Endodermal cell (in vitro differentiated cells): ENCODE measurements around the gene ABHD11. TPM values are rescaled to one million over a fixed set of nuclear protein-coding genes. Genes with fewer than 3 reads are reported as not detected.

ENCODE experiments used
- DNase-seq: peaks from one replicate; pipeline ENCODE4 v3.0.0-alpha.2; 2017
- H3K27ac ChIP-seq: 2 replicates; pipeline ENCODE4 v1.5.1; 2013; ENCODE audit warnings: mild to moderate bottlenecking, low read depth, low read length, moderate library complexity
- H3K27me3 ChIP-seq: 2 replicates; pipeline ENCODE4 v1.6.1; 2013; ENCODE audit warnings: mild to moderate bottlenecking, low read length, moderate library complexity; ENCODE audit not compliant: insufficient read depth, control insufficient read depth, poor library complexity, severe bottlenecking
- H3K36me3 ChIP-seq: 2 replicates; pipeline ENCODE4 v1.7.0; 2013; ENCODE audit warnings: mild to moderate bottlenecking, low read length, moderate library complexity; ENCODE audit not compliant: control insufficient read depth, insufficient read depth
- H3K4me1 ChIP-seq: one replicate; pipeline ENCODE4 v1.7.0; 2013; ENCODE audit warnings: low read length; ENCODE audit not compliant: control insufficient read depth, insufficient read depth
- H3K4me3 ChIP-seq: 2 replicates; pipeline ENCODE4 v1.5.1; 2013; ENCODE audit warnings: mild to moderate bottlenecking, low read length, moderate library complexity
- H3K9ac ChIP-seq: 2 replicates; pipeline ENCODE4 v1.6.1; 2013; ENCODE audit warnings: mild to moderate bottlenecking, low read length, moderate library complexity; ENCODE audit not compliant: poor library complexity, severe bottlenecking; ENCODE audit errors: extremely low read depth
- H3K9me3 ChIP-seq: 2 replicates; pipeline ENCODE4 v1.6.1; 2013; ENCODE audit warnings: mild to moderate bottlenecking, low read length, moderate library complexity; ENCODE audit not compliant: control insufficient read depth
- H3K27ac Mint-ChIP-seq: 2 replicates; pipeline ENCODE4 v1.8.0; 2020; ENCODE audit warnings: mixed read lengths
- H3K27me3 Mint-ChIP-seq: 2 replicates; pipeline ENCODE4 v1.8.0; 2021; ENCODE audit warnings: mild to moderate bottlenecking, mixed read lengths; ENCODE audit not compliant: insufficient read depth
- H3K36me3 Mint-ChIP-seq: 2 replicates; pipeline ENCODE4 v1.8.0; 2020; ENCODE audit warnings: low read depth, mixed read lengths
- H3K4me1 Mint-ChIP-seq: 2 replicates; pipeline ENCODE4 v1.8.0; 2020; ENCODE audit warnings: mixed read lengths
- H3K4me3 Mint-ChIP-seq: 2 replicates; pipeline ENCODE4 v1.8.0; 2020; ENCODE audit warnings: mild to moderate bottlenecking, moderate library complexity, mixed read lengths
- H3K9me3 Mint-ChIP-seq: 2 replicates; pipeline ENCODE4 v1.8.0; 2020; ENCODE audit warnings: mild to moderate bottlenecking, mixed read lengths
- WGBS, 2 experiments: methylation state at CpG; one replicate each; pipeline versions ENCODE4 v1.1.5 to v1.1.7; 2013; ENCODE audit warnings: missing lambda C conversion rate in 2 of 2, mixed read lengths in 1 of 2; ENCODE audit not compliant: insufficient coverage in 1 of 2, insufficient read length in 1 of 2; 5-methylcytosine and 5-hydroxymethylcytosine counted together
- total RNA-seq, 2 donors: library from RNA; stranded (reverse); fragmentation: NEBNext Ultra II Directional in 1 of 2; extraction: Animal tissue kit (Norgen Biotek cat#: 25700) in 1 of 2; gene quantifications; 2 replicates in 1 of 2; 3 replicates in 1 of 2; pipeline ENCODE4 v1.2.1, GENCODE V29; 2021
- TF ChIP-seq, protein P1 (sequence below): fragments of 200-600 bp; sonication (generic); conservative IDR thresholded peaks from 2 replicates; pipeline ENCODE4 v1.5.0; 2021; ENCODE audit warnings: antibody characterized with exemption, mild to moderate bottlenecking

ABHD11 gene
- total RNA-seq, 2 donors from 2014 or later, result 76.9 to 109 TPM

DNA sequence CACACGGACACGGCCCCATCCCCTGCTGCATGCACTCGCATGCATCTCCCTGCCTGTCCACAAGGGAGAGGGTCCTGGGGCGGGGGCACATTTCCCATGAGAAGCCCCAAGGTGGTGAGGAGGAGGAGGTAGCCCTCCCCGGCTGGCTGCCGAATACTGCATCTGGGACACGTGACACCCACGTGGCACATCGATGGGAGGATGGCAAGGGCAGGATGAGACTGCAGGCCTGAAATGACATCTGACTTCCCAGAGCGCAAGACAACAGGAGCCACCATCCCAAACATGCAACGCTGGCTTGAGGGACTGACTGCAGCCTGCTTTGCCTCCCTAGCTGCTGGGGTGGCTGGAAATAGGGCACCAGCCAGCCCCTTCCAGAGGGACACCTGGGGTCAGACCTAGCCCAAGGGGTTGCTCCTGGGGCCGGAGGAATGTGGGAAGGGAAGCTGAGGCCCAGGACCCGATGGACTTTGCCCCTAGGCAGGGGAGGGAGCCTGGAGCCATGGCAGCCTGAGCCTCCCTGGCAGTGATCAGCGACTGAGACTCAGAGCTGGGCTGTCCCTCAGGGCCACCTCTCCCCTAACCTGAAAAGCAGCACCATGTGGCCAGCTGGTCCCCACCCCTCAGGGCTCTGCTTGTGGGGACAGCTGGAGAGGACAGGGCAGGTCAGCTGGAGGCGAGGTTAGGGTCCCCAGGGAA lies 39.1 kb downstream of the ABHD11 start:
- no peak overlapping the region for H3K4me3 ChIP-seq
- peaks cover 54% of the 10 kb centered on the region for H3K36me3 ChIP-seq
- no peaks in the 10 kb centered on the region for H3K9me3 ChIP-seq
- TF ChIP-seq, protein P1, sequence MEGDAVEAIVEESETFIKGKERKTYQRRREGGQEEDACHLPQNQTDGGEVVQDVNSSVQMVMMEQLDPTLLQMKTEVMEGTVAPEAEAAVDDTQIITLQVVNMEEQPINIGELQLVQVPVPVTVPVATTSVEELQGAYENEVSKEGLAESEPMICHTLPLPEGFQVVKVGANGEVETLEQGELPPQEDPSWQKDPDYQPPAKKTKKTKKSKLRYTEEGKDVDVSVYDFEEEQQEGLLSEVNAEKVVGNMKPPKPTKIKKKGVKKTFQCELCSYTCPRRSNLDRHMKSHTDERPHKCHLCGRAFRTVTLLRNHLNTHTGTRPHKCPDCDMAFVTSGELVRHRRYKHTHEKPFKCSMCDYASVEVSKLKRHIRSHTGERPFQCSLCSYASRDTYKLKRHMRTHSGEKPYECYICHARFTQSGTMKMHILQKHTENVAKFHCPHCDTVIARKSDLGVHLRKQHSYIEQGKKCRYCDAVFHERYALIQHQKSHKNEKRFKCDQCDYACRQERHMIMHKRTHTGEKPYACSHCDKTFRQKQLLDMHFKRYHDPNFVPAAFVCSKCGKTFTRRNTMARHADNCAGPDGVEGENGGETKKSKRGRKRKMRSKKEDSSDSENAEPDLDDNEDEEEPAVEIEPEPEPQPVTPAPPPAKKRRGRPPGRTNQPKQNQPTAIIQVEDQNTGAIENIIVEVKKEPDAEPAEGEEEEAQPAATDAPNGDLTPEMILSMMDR, result peak; percentile 29
- no peak overlapping the region for H3K9ac ChIP-seq
- no peak for DNase-seq
- H3K4me1 ChIP-seq, result no peaks in the 10 kb centered on the region
- no peak overlapping the region for H3K27ac ChIP-seq
- no peak overlapping the region for H3K4me3 Mint-ChIP-seq
- peak overlapping the region; percentile 21 for H3K27ac Mint-ChIP-seq
- H3K27me3 Mint-ChIP-seq, result no peaks in the 10 kb centered on the region
- no peaks in the 10 kb centered on the region for H3K9me3 Mint-ChIP-seq
- H3K4me1 Mint-ChIP-seq, result peaks cover 6% of the 10 kb centered on the region
- H3K27me3 ChIP-seq, result no peaks in the 10 kb centered on the region
- peaks cover 59% of the 10 kb centered on the region for H3K36me3 Mint-ChIP-seq
- WGBS, 2 experiments, result 93 to 95% methylated on average over 10 to 15 of the region's 15 CpGs

DNA sequence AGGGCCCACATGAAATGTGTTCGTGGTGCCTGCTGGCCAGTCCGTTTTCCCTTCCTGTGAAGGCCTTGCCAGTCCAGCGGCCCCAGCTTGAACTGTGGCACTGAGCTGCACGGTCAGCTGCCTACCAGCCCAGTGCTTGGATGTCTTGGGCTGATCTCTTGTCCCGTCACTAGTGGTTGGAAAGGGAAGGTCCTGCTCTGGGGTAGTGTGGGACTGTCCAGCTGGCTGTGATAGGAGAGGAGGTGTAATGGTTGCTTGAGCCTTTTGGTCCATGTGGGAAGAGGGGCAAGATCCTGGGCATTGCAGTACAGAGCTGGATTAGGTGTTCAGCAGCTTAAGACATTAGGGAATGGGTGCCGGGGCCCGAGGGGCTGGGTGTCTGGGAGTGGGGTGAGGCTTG lies 40.2 kb downstream of the ABHD11 start:
- H3K36me3 Mint-ChIP-seq, result peaks cover 62% of the 10 kb centered on the region
- 90 to 93% methylated on average over 3 to 7 of the region's 7 CpGs for WGBS, 2 experiments
- Histone ChIP-seq H3K36me3 (peaks cover 61% of the 10 kb centered on the region), H3K4me1 (no peaks in the 10 kb centered on the region), H3K9ac (no peak overlapping the region), H3K27ac (no peak overlapping the region), H3K9me3 (no peaks in the 10 kb centered on the region), H3K4me3 (no peak overlapping the region), H3K27me3 (no peaks in the 10 kb centered on the region)
- no peak overlapping the region for H3K4me3 Mint-ChIP-seq
- no peak for DNase-seq
- peaks cover 4% of the 10 kb centered on the region for H3K4me1 Mint-ChIP-seq
- TF ChIP-seq, protein P1, result no peak
- no peak overlapping the region for H3K27ac Mint-ChIP-seq
- H3K27me3 Mint-ChIP-seq, result no peaks in the 10 kb centered on the region
- H3K9me3 Mint-ChIP-seq, result no peaks in the 10 kb centered on the region

DNA sequence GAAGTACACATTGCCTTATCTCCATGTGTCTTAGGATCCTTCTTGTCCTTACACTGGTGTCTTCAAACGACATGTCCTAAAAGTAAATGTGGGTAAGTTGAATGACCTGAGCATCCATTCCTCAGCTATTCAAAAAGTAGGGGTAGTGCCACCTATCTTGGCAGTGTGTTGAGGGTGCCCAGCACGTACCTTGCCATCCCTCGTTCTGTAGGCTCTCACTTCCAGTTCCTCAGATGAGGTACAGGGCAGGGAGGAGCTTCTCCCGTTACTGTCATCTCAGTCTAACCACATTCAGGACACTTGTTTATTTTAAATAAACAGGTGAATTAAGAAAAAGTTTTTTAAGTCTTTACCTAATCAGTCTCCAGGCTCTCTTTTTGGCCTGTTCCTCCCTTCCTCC lies 42.2 kb downstream of the ABHD11 start:
- 82 to 95% methylated on average over 4 of the region's 4 CpGs for WGBS, 2 experiments
- no peaks in the 10 kb centered on the region for H3K27me3 Mint-ChIP-seq

More for the DNA sequence above, 42.2 kb downstream of the ABHD11 start:
- H3K27me3 ChIP-seq, result no peaks in the 10 kb centered on the region
- H3K4me3 Mint-ChIP-seq, result no peak overlapping the region
- TF ChIP-seq, protein P1, result no peak
- H3K36me3 ChIP-seq, result peaks cover 69% of the 10 kb centered on the region
- no peaks in the 10 kb centered on the region for H3K9me3 ChIP-seq
- no peak for DNase-seq
- no peaks in the 10 kb centered on the region for H3K9me3 Mint-ChIP-seq
- no peak overlapping the region for H3K27ac ChIP-seq
- H3K9ac ChIP-seq, result no peak overlapping the region
- no peak overlapping the region for H3K4me3 ChIP-seq
- no peak overlapping the region for H3K27ac Mint-ChIP-seq
- no peaks in the 10 kb centered on the region for H3K4me1 ChIP-seq
- peaks cover 60% of the 10 kb centered on the region for H3K36me3 Mint-ChIP-seq
- H3K4me1 Mint-ChIP-seq, result no peaks in the 10 kb centered on the region
